SU-DHL-6 (cell line): Measurements from ENCODE around the gene PPP6R2.

Experiments
- EZH2phosphoT487 ChIP-seq: fragments of 200-600 bp; sonication (generic), shearing (Covaris generic); conservative IDR thresholded peaks from 2 replicates; pipeline ENCODE4 v1.6.1; 2018; ENCODE audit warnings: mild to moderate bottlenecking, antibody characterized with exemption, low read length, moderate library complexity, mixed read lengths
- TF ChIP-seq, protein P1 (sequence below): fragments of 200-600 bp; sonication (generic); IDR thresholded peaks from one replicate; pipeline ENCODE4 v1.5.1; 2017; ENCODE audit warnings: antibody characterized with exemption, mild to moderate bottlenecking, low read length, moderate library complexity; ENCODE audit not compliant: insufficient read depth, poor library complexity, severe bottlenecking

DNA sequence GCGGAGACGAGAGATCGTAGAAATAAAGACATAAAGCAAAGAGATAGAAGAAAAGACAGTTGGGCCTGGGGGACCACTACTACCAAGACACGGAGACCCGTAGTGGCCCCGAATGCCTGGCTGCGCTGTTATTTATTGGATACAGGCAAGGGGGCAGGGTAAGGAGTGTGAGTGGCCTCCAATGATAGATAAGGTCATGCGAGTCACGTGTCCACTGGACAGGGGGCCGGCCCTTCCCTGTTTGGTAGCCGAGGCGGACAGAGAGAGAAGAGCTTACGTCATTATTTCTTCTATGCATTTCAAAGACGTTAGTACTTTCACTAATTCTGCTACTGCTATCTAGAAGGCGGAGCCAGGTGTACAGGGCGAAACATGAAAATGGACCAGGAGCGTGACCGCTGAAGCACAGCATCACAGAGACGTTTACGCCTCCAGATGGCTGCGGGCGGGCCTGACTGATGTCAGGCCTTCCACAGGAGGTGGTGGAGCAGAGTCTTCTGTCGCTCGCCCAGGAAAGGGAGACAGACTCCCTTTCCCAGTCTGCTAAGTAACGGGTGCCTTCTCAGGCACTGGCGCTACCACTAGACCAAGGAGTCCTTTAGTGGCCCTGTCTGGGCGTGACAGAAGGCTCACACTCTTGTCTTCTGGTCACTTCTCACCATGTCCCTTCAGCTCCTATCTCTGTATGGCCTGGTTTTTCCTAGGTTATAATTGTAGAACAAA, 24.8 kb downstream of the PPP6R2 start:
- TF ChIP-seq, protein P1, sequence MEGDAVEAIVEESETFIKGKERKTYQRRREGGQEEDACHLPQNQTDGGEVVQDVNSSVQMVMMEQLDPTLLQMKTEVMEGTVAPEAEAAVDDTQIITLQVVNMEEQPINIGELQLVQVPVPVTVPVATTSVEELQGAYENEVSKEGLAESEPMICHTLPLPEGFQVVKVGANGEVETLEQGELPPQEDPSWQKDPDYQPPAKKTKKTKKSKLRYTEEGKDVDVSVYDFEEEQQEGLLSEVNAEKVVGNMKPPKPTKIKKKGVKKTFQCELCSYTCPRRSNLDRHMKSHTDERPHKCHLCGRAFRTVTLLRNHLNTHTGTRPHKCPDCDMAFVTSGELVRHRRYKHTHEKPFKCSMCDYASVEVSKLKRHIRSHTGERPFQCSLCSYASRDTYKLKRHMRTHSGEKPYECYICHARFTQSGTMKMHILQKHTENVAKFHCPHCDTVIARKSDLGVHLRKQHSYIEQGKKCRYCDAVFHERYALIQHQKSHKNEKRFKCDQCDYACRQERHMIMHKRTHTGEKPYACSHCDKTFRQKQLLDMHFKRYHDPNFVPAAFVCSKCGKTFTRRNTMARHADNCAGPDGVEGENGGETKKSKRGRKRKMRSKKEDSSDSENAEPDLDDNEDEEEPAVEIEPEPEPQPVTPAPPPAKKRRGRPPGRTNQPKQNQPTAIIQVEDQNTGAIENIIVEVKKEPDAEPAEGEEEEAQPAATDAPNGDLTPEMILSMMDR, result no peak
- TF ChIP-seq EZH2phosphoT487, result no peak
